ENCODE measurements around the gene TACC2. TPM values are rescaled to one million over a fixed set of nuclear protein-coding genes. Genes with fewer than 3 reads are reported as not detected.

TACC2 gene
- total RNA-seq, 1 experiment from 2014 or later: 15.8 TPM

- no peaks in the 10 kb centered on the region for H3K36me3 ChIP-seq (ENCODE audit: low read depth)
- intact Hi-C loops (cut with micrococcal nuclease; ENCODE audit: unreplicated experiment): no loop called here
- POLR2A ChIA-PET (ENCODE audit: unreplicated experiment): no interaction called here
- BruUV-seq (replicated peaks): no TSS peak
- no peaks in the 10 kb centered on the region for H3K4me1 ChIP-seq (replicated peaks; ENCODE audit: insufficient read depth)
- DNase-seq: no peak
- H3K9me3 ChIP-seq (ENCODE audit: insufficient read depth, low read depth): no peaks in the 10 kb centered on the region
- no peaks in the 10 kb centered on the region for H3K27me3 ChIP-seq (ENCODE audit: insufficient read depth, low read depth)
- CTCF ChIA-PET: no interaction called here
- TF ChIP-seq EZH2 (IDR thresholded peaks at IDR 0.05; ENCODE audit: low read depth): no peak
- no peak for TF ChIP-seq CTCF (conservative IDR thresholded peaks at IDR 0.05)
- H3F3A ChIP-seq (ENCODE audit: insufficient read depth, low read depth): no peaks in the 10 kb centered on the region
- no peaks in the 10 kb centered on the region for H3K9me2 ChIP-seq (ENCODE audit: insufficient read depth)
- H3K4me3 ChIP-seq: no peak overlapping the region
- H4K20me1 ChIP-seq (ENCODE audit: insufficient read depth): no peaks in the 10 kb centered on the region
- no peaks in the 10 kb centered on the region for H3K79me2 ChIP-seq (ENCODE audit: low read depth)
- no peak overlapping the region for H2AFZ ChIP-seq
- H3K27ac ChIP-seq: no peak overlapping the region
- H3K4me2 ChIP-seq: no peak overlapping the region
Measured at GRCh38 chr10:122173337-122173736, 184.4 kb downstream of the TACC2 start.

GRCh38 chr10:122173766-122174435, 184.9 kb downstream of the TACC2 start:
- no TSS peak for BruUV-seq (replicated peaks)
- H3K4me3 ChIP-seq: no peak overlapping the region
- no peak for TF ChIP-seq CTCF (conservative IDR thresholded peaks at IDR 0.05)
- no peak for TF ChIP-seq EZH2 (IDR thresholded peaks at IDR 0.05; ENCODE audit: low read depth)
- H3K9me3 ChIP-seq (ENCODE audit: insufficient read depth, low read depth): no peaks in the 10 kb centered on the region
- no peak overlapping the region for H2AFZ ChIP-seq
- H3K4me2 ChIP-seq: no peak overlapping the region
- no peaks in the 10 kb centered on the region for H3K27me3 ChIP-seq (ENCODE audit: insufficient read depth, low read depth)
- intact Hi-C loops (cut with micrococcal nuclease; ENCODE audit: unreplicated experiment): no loop called here
- CTCF ChIA-PET: no interaction called here
- POLR2A ChIA-PET (ENCODE audit: unreplicated experiment): no interaction called here
- H3K79me2 ChIP-seq (ENCODE audit: low read depth): no peaks in the 10 kb centered on the region
- H3K4me1 ChIP-seq (replicated peaks; ENCODE audit: insufficient read depth): no peaks in the 10 kb centered on the region
- no peaks in the 10 kb centered on the region for H3K36me3 ChIP-seq (ENCODE audit: low read depth)
- no peaks in the 10 kb centered on the region for H3F3A ChIP-seq (ENCODE audit: insufficient read depth, low read depth)
- H3K27ac ChIP-seq: no peak overlapping the region
- no peaks in the 10 kb centered on the region for H3K9me2 ChIP-seq (ENCODE audit: insufficient read depth)
- DNase-seq: no peak
- H4K20me1 ChIP-seq (ENCODE audit: insufficient read depth): no peaks in the 10 kb centered on the region

- intact Hi-C loops (cut with micrococcal nuclease; ENCODE audit: unreplicated experiment): no loop called here
- Histone ChIP-seq H3K4me1 (replicated peaks; ENCODE audit: insufficient read depth) (peaks cover 9% of the 10 kb centered on the region; the same call in 1 of the 2 replicates), H3K9me2 (ENCODE audit: insufficient read depth) (no peaks in the 10 kb centered on the region), H3F3A (ENCODE audit: insufficient read depth, low read depth) (peaks cover under 1% of the 10 kb centered on the region; the same call in 1 of the 2 replicates), H4K20me1 (ENCODE audit: insufficient read depth) (no peaks in the 10 kb centered on the region), H3K27me3 (ENCODE audit: insufficient read depth, low read depth) (no peaks in the 10 kb centered on the region), H3K36me3 (ENCODE audit: low read depth) (no peaks in the 10 kb centered on the region), H3K4me2 (no peak overlapping the region), H2AFZ (no peak overlapping the region), H3K27ac (no peak overlapping the region), H3K9me3 (ENCODE audit: insufficient read depth, low read depth) (no peaks in the 10 kb centered on the region), H3K79me2 (ENCODE audit: low read depth) (no peaks in the 10 kb centered on the region), H3K4me3 (no peak overlapping the region)
- ChIA-PET POLR2A (ENCODE audit: unreplicated experiment) (no interaction called here), CTCF (no interaction called here)
- no peak for DNase-seq
- no TSS peak for BruUV-seq (replicated peaks)
- TF ChIP-seq EZH2 (IDR thresholded peaks at IDR 0.05; ENCODE audit: low read depth): no peak
- TF ChIP-seq CTCF (conservative IDR thresholded peaks at IDR 0.05): no peak
Measured at GRCh38 chr10:122176232-122177213, 187.6 kb downstream of the TACC2 start.
